ENCODE results near the gene CHRNB2.
A peak's percentile ranks its signal among the peaks of the same experiment; 100 is the strongest.
"Not testable (repeated sequence)": the region's sequence is repeated elsewhere in the genome, so short reads cannot be mapped to it uniquely, and the experiment has no call there.

CHRNB2 gene, protein sequence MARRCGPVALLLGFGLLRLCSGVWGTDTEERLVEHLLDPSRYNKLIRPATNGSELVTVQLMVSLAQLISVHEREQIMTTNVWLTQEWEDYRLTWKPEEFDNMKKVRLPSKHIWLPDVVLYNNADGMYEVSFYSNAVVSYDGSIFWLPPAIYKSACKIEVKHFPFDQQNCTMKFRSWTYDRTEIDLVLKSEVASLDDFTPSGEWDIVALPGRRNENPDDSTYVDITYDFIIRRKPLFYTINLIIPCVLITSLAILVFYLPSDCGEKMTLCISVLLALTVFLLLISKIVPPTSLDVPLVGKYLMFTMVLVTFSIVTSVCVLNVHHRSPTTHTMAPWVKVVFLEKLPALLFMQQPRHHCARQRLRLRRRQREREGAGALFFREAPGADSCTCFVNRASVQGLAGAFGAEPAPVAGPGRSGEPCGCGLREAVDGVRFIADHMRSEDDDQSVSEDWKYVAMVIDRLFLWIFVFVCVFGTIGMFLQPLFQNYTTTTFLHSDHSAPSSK

DNA sequence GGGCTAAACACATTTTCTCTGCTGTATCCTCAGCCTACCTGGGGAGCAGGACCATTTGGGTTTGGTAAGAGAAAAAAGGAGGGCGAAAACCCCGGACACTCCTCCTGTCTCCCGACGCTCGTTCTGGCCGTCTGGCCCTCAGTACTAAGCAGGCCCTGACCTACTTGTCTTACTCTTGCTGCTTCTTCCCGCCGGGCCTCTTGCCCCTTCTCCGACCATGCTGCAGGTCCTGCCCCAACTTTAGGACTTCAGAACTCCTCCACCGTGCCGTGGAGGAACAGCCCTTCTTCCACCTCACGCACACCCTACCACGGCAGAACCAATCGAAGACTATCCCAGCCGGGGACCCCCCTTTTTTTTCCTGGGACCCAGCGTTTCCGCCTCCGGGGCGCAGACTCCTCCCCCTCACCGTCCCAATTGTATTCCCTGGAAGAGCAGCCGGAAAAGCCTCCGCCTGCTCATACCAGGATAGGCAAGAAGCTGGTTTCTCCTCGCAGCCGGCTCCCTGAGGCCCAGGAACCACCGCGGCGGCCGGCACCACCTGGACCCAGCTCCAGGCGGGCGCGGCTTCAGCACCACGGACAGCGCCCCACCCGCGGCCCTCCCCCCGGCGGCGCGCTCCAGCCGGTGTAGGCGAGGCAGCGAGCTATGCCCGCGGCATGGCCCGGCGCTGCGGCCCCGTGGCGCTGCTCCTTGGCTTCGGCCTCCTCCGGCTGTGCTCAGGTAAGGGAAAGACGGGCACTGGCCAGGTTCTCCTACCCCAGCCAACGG lies at the start of gene CHRNB2:
TSS of gene CHRNB2 (plus strand) at position 393 of the 771 bp plus-strand sequence. CDS start at position 660, 267 bp downstream.
- peak in 44 of 51 donors; percentile 5 to 77 (median 42) for DNase-seq

DNA sequence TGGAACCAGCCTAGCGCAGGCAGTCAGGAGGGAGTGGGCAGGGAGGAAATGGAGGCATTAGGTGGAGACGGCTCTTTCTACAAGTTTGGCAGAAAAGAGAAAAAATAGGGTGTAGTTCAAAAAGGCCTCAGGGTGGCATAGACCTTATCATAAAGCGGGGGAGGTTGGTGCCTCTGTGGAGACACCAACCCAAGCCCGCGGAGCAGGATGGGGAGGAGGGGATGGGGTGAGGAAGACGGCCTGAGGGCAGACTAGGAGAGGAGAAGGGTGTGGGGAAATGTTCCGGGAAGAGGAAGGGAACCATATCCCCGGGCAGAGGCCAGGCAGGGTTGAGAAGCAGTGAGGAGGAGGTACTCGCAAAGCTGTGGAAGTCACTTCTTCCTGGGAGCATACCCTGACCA lies 48.0 kb upstream of the CHRNB2 start:
- no peak for DNase-seq

DNA sequence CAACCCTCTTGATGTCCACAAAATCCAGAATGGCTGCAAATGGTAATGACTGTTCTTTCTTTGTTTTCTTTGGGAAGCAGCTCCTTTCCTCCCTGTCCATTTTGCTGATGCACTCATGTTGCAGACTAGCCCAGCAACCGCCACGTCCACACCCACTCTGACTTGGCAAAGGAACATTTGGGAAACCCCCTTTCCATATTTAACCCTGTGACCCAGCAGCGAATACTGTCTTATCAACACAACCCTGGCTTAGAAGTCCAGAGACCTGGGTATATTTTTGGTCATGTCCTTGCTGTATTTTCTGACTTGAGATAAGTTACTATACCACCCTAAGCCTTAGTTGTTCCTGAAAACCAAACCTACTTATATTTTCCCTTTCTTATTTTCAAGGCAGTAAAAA lies 47.2 kb upstream of the CHRNB2 start:
- no peak for DNase-seq

DNA sequence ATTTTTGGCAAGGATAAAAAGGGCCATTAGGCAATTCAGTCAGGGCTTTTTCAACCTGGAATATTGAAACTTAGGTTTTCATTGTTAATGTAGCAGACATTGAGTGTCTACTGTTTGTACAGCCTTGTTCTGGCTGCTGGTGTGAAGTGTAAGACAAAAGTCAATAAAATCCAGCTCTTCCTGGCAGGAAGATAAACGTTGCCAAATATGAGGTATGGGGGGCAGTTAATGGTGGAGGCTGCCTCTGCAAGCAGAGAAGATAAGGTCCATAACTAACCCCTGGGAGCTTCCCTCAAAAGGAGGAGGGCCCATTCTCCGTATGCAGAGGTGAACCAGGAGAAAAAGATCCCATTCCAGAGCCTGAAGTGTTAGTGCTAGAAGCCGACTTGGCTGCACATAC lies 45.9 kb upstream of the CHRNB2 start:
- DNase-seq: no peak

DNA sequence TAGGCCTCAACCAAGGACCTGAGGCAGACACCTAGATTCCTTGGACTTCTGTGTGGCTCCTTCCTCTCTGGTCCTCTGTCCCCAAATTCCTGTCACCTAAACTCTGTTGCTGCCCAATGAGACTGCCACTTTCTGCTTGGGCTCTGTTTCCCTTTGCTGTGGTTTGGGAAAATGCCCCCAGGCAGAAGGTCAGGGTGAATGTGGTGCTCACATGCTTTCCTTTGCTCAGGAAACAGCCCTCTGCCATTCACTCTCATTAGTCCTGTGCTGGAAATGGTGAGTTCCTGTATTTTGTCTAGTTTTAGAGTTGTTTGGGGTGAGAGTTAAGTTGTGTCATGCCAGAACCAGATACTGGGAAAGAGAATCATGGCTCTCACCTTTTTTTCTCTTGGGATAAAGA lies 42.7 kb upstream of the CHRNB2 start:
- DNase-seq: no peak

DNA sequence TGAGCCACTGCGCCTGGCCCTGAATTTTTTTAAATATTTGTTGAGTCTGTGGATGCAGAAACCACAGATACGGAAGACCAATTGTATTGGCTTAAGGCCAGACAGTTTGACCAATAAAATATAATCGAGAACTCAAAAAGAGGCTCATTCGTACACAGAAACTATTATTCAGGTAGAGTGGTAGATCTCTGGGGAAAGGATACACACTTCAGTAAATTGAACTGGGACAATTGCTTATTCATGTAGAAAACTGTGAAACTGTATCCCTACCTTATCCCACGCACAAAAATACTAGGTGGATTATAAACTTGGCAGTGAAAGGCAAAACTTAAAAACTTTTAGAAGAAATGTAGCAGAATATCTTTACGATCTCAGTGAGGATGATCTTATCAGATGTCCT lies 40.4 kb upstream of the CHRNB2 start:
- DNase-seq: no peak

DNA sequence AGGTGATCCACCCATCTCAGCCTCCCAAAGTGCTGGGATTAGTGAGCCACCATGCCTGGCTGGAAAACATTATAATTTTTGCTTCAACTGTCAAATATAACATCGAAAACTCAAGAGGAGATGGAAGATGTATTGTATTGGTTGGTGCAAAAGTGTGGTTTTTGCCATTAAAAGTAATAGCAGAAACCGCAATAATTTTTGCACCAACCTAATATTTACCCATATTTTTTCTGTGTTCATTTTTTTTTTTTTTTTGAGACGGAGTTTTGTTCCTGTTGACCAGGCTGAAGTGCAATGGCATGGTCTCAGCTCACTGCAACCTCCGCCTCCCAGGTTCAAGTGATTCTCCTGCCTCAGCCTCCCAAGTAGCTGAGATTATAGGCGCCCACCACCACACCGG lies 38.3 kb upstream of the CHRNB2 start:
- DNase-seq: no peak

DNA sequence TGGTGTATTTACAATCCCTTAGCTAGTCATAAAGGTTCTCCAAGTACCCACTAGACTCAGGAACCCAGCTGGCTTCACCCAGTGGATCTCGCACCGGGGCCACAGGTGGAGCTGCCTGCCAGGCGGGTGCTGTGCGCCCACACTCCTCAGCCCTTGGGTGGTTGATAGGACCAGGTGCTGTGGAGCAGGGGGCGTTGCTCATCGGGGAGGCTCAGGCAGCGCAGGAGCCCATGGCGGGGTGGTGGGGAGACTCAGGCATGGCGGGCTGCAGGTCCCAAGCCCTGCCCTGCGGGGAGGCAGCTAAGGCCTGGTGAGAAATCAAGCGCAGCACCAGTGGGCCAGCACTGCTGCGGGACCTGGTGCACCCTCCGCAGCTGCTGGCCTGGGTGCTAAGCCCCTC lies 35.6 kb upstream of the CHRNB2 start:
- DNase-seq: not testable (repeated sequence)

DNA sequence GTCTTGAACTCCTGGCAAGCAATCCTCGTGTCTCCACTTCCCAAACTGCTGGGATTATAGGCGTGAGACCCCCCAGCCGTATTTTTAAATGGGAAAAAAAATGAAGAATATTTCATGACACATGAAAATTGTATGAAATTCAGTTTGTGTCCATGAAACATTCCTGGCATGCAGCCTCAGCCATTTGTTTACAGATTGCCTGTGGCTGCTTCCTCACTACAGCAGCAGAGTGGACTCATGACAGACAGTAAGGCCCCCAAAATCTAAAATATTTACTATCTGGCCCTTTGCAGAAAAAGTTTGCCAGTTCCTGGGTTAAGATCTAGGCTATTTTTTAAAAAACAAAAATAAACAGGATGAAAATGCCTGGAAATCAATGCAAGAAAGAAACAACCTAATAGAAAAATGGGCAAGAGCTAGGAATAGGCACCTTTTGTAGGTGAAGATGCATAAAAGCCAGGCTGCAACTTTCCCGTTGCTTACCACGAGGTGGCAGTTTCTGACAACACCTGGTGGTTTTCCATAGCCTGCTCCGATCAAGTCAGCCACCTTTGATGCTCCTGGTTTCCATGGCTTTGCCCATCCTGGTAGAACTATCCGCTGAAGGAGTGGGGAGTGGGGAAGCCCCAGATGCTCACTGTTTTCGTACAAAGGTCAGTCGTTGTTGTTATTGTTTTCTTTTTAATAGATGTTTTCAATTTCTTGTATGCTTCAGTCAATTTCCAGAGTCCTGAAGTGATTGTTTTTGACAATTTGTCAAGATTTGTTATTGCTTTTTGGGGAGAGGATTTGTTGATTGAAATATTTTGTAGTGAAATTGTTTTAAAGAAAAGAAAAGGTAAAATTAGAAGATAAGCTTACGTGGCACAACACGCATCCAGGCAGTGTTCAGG lies 33.4 kb upstream of the CHRNB2 start:
- DNase-seq: no peak

DNA sequence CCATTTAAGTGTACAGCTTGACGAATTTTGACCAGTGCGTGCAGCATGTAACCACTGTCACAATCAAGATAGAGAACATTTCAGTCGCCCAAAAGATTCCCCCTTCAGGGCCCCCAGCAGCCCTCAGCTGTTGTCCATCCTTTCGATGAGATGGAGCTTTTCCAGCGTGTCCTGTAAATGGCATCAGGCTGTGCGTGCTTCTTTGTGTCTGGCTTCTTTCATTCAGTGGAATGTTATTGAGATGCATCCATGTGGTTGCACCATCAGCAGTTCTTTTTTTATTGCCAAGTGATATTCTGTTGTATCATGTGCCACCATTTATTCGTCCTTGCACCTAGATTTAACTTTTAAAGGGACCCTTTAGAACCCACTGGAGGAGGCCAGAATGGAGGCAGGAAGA lies 31.0 kb upstream of the CHRNB2 start:
- DNase-seq: no peak

DNA sequence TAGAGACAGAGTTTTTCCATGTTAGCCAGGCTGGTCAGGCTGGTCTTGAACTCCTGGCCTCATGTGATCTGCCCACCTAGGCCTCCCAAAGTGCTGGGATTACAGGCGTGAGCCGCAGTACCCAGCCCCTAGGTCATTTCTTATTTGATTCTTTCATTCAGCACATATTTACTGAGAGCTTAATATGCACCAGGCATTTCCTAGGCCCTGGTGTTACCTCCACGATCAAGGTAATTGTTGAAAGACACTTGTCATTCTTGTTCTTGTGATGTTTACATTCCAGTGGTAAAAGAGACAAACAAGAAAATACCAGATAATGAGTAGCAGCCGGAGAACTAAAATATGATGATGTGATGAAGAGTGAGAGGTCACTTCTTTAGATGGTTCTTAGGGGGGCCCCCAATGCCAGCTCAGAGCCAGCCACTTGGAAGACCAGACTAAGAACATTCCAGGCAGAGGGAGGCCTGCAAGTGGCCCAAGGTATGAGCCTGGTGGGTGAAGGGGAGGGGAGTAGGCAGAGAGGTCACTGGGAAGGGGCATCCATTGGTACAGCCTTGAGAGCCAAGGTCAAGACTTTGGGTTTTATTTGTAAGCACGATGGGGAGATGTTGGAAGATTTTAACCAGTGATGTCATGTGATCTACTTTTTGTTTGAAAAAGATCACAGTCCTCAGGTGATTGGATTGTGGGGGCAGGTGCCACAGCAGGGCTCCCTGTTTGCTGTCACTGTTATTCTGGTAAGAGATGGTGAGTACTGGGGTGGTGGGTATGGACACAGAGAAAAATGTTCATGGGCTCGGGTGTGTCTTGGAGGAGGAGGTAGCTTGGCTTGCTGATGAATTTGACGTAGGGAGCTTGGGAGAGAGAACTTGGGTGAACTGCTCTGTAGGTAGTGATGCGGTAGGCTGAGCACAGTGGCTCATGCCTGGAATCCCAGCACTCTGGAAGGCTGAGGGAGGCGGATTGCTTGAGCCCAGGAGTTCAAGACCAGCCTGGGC lies 27.8 kb upstream of the CHRNB2 start:
- no peak for DNase-seq

DNA sequence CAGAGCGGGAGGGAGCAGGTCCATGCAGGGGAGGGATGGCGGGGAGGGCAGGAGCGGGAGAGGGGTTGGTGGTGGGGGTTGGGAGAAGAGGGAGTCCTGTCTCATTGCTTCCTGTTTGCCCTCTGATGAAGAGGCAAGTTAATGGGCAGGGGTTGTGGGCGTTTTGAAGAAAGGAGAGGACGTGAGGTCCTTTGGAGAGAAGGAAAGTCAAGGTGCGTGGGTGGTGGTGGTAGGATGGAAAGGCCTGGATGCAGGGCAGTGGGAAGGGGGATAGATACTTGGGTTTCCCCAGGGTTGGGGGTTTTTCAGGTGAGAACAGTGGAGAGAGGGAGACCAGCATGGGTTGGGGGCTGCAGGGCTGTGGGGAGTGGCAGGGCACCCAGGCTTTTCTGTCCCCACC lies 26.3 kb upstream of the CHRNB2 start:
- no peak for DNase-seq

DNA sequence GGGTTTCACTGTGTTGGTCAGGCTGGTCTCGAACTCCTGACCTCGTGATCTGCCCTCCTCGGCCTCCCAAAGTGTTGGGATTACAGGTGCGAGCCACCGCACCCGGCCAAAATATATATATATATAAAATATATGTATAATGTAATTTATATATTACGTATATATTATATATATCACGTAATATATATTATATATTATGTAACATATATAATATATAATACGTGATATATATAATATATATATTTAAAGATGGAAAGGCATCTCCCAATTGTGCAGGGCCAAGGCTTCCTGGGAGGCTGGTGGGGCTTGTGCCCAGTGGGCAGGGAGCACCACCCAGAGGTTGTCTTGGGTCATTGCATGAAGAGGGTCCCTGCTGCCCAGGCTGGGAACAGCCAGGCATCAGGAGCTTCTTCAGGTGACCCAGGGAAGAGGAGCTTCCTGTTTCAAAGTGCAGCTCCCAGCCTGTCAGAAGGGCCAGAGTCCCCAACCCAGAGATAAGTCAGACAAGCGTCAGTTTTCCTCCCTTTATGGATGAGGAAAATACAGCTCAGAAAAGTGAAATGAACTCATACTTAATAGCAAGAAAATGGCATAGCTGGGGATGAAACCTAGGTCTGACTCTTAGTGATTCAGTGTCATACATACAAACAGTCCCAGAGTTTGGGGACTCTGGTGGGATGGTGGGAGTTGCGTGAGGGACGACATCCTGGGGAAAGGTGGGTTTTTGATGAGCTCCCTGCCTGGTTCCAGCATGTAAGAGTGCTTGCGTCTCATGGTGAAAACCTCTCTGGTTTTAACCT lies 21.1 kb upstream of the CHRNB2 start:
- DNase-seq: peak in 31 of 51 donors; percentile 1 to 65 (median 24)

DNA sequence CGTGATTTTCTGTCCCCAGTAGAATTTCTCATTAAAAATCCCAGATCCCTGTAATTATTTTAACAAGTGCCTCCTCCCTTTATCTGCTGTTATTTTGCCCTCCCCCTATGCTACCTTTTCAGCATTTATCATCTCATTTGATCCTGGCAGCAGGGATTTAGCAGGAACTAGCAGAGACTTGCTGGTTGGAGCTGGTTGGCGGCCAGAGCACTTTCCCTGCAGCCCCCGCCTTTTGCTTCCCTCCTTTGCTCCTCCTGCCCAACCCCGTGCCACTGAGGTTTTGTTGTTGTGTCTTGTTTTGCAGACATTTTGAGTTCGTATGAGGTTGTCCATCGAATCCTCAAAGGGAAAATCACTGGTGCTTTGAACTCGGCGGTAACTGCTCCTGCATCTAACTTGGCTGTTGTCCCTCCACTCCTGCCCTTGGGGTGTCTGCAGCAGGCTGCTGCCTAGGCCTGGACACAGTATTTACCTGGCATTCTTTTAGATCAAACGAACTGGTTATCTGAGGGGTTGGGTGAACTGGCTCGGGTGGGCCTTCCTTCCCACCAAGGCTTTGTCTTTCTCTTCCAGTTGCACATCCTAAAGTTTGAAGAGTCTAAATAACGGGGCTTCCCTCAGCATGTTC lies 20.4 kb upstream of the CHRNB2 start:
- no peak for DNase-seq

DNA sequence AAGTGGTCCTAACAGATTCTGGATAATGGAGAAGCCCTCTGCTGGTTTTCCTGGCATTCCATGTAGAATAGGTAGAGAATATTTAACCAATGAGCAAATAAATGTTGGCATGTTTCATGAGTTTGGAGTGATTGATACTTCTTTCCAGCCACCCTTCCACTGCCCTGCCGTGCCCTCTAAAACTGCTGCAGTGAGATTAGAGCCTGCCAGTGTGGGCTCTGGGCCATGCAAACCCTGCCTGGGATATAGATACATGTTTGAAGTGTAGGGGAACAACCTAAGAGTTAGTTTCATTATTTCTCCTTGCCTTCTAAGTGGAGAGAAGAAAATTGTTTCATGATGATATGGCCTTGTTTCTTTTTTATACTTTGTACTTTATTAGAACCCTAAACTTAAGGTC lies 19.6 kb upstream of the CHRNB2 start:
- no peak for DNase-seq

DNA sequence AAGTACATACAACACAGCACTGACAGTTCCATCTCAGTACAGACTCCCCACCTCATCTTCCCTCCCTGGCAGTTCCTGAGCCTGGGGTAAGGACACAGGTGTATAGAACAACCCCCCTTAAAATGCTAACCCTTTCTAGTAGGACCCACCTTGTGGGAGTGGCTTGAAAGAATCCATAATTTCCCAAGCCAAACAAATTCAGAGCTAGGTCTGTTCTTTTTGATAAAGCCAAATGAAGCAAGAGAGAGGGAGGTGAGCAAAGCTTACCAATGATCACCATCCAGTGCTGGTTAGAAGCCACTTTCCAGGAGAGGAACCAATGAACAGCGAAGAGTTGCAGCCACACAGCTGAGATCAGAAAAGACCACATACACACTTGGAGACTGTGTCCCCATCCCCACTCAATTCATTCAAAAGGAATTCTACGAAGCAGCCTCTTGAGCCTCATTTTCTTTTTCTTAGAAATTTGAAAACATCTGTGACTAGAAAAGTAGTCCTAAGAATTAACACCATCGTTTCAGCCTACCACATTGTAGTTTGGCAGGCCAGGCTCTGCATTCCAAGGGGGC lies 18.3 kb upstream of the CHRNB2 start:
- no peak for DNase-seq

DNA sequence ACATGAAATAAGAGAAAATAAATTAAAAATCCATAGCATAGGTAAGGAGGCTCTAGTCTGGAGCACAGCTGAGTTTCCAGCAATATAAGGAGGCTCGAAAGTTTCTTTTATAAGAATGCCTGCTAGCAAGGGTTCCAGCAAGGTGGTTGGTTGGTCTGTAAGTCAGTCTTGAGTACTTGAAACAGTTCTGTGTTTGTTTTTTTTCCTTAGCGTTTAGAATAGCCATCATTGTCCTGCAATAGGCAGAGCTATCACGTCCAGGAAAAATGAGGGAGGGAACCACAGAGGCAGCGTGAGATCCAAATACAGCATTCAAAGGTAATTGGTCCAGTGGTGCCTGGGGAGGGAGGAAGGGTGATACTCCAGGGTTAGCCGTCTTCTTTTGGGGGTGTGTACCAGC lies 17.5 kb upstream of the CHRNB2 start:
- DNase-seq: no peak

DNA sequence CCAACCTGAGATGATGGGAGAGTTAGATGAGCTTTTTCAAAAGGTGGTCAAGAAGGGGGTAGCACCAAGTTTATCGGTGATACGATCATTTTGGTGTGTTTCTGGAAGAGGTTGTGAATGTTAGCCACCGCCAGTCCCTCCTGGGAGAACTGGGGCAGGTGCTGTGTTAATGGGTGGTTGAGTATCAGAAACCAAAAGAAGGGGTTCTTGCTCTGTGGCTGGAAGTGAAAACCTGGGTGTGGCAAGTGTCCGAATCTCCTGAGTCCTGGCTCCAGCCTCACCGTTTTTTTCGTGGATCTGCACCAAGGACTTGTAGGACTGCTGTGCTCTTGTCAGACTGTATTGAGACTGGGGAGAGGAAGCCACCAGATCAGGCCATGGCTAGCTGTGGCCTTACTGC lies 16.9 kb upstream of the CHRNB2 start:
- no peak for DNase-seq

DNA sequence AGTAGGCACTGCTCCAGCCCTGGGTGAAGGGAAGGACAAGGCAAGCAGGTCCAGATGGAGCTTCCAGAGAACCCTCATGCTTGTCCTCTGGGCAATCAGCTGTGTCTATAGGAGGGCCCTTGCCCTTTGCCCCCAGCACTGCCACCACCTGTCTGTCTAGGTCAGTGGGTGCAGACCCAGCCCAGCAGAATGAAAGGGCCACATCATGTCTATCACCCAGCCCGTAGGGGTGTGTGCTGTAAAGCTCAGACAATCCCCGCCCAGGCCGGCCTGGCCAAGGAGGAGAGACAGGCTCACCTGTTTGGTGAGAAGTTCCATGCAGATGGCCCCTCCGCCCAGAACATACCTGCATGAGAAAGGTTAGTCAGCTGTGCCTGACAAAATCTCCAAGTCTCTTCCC lies 16.1 kb upstream of the CHRNB2 start:
- no peak for DNase-seq
